ENCODE data around the gene ASB7. TPM values are rescaled to one million over a fixed set of nuclear protein-coding genes. Genes with fewer than 3 reads are reported as not detected.

The ASB7 gene
- polyA plus RNA-seq, 1 donor from 2014 or later, result 16.5 TPM

GRCh38 chr15:100695048-100695447 lies 92.7 kb downstream of the ASB7 start:
- TF ChIP-seq MXI1 (conservative IDR thresholded peaks at IDR 0.05; ENCODE audit: poor library complexity, severe bottlenecking), result no peak
- no peak for TF ChIP-seq POLR2AphosphoS5 (IDR thresholded peaks at IDR 0.05)
- no peak for TF ChIP-seq RAD21 (conservative IDR thresholded peaks at IDR 0.05)
- TF ChIP-seq EP300 (conservative IDR thresholded peaks at IDR 0.05; ENCODE audit: poor library complexity, severe bottlenecking), result no peak
- TF ChIP-seq REST (IDR thresholded peaks at IDR 0.05; ENCODE audit: borderline replicate concordance), result no peak
- TF ChIP-seq CTCF (IDR thresholded peaks at IDR 0.05; ENCODE audit: poor library complexity, severe bottlenecking), result no peak
- TF ChIP-seq SMC3 (conservative IDR thresholded peaks at IDR 0.05; ENCODE audit: poor library complexity), result no peak
- TF ChIP-seq EZH2 (IDR thresholded peaks at IDR 0.05; ENCODE audit: borderline replicate concordance, insufficient read depth, low read length, poor library complexity, severe bottlenecking), result no peak
- no peak for TF ChIP-seq TAF1 (IDR thresholded peaks at IDR 0.05; ENCODE audit: low read depth)
- Histone ChIP-seq H2AFZ (ENCODE audit: low read depth, low read length) (no peak overlapping the region), H3K27me3 (ENCODE audit: insufficient read depth, low read depth, low read length) (no peaks in the 10 kb centered on the region), H3K27ac (ENCODE audit: low read length) (no peak overlapping the region), H3F3A (ENCODE audit: insufficient read depth, low read length, poor library complexity, severe bottlenecking) (no peaks in the 10 kb centered on the region), H3K36me3 (ENCODE audit: insufficient read depth, low read length) (no peaks in the 10 kb centered on the region), H3K4me2 (ENCODE audit: low read length) (no peak overlapping the region), H4K20me1 (ENCODE audit: insufficient read depth) (no peaks in the 10 kb centered on the region), H3K9me2 (ENCODE audit: insufficient read depth, low read length) (no peaks in the 10 kb centered on the region), H3K9me3 (ENCODE audit: low read length) (no peaks in the 10 kb centered on the region), H3K79me2 (replicated peaks; ENCODE audit: insufficient read depth, low read length) (no peaks in the 10 kb centered on the region), H3K9ac (ENCODE audit: low read length) (no peak overlapping the region), H3K4me3 (ENCODE audit: low read length) (no peak overlapping the region)

GRCh38 chr15:100696452-100696851 lies 94.1 kb downstream of the ASB7 start:
- H2AFZ ChIP-seq (ENCODE audit: low read depth, low read length), result no peak overlapping the region
- no peak overlapping the region for H3K27ac ChIP-seq (ENCODE audit: low read length)
- no peaks in the 10 kb centered on the region for H3K27me3 ChIP-seq (ENCODE audit: insufficient read depth, low read depth, low read length)
- no peaks in the 10 kb centered on the region for H3K9me3 ChIP-seq (ENCODE audit: low read length)
- H3K4me3 ChIP-seq (ENCODE audit: low read length), result no peak overlapping the region
- H3K9ac ChIP-seq (ENCODE audit: low read length), result no peak overlapping the region
- no peak for TF ChIP-seq CTCF (IDR thresholded peaks at IDR 0.05; ENCODE audit: poor library complexity, severe bottlenecking)
- no peak for TF ChIP-seq EP300 (conservative IDR thresholded peaks at IDR 0.05; ENCODE audit: poor library complexity, severe bottlenecking)
- TF ChIP-seq POLR2AphosphoS5 (IDR thresholded peaks at IDR 0.05), result no peak
- TF ChIP-seq EZH2 (IDR thresholded peaks at IDR 0.05; ENCODE audit: borderline replicate concordance, insufficient read depth, low read length, poor library complexity, severe bottlenecking), result no peak
- TF ChIP-seq MXI1 (conservative IDR thresholded peaks at IDR 0.05; ENCODE audit: poor library complexity, severe bottlenecking), result no peak
- TF ChIP-seq TAF1 (IDR thresholded peaks at IDR 0.05; ENCODE audit: low read depth), result no peak
- no peak for TF ChIP-seq REST (IDR thresholded peaks at IDR 0.05; ENCODE audit: borderline replicate concordance)
- no peak for TF ChIP-seq SMC3 (conservative IDR thresholded peaks at IDR 0.05; ENCODE audit: poor library complexity)
- no peak for TF ChIP-seq RAD21 (conservative IDR thresholded peaks at IDR 0.05)
- H3F3A ChIP-seq (ENCODE audit: insufficient read depth, low read length, poor library complexity, severe bottlenecking), result no peaks in the 10 kb centered on the region
- no peaks in the 10 kb centered on the region for H3K9me2 ChIP-seq (ENCODE audit: insufficient read depth, low read length)
- no peak overlapping the region for H3K4me2 ChIP-seq (ENCODE audit: low read length)
- no peaks in the 10 kb centered on the region for H3K79me2 ChIP-seq (replicated peaks; ENCODE audit: insufficient read depth, low read length)
- no peaks in the 10 kb centered on the region for H4K20me1 ChIP-seq (ENCODE audit: insufficient read depth)
- no peaks in the 10 kb centered on the region for H3K36me3 ChIP-seq (ENCODE audit: insufficient read depth, low read length)

Data from neural cell (in vitro differentiated cells).